Measurements from ENCODE around the gene ZBTB26. TPM values are rescaled to one million over a fixed set of nuclear protein-coding genes. Genes with fewer than 3 reads are reported as not detected.

The ZBTB26 gene
- total and polyA plus RNA-seq, 2 experiments from 2014 or later: 3.3 to 8.1 TPM

DNA sequence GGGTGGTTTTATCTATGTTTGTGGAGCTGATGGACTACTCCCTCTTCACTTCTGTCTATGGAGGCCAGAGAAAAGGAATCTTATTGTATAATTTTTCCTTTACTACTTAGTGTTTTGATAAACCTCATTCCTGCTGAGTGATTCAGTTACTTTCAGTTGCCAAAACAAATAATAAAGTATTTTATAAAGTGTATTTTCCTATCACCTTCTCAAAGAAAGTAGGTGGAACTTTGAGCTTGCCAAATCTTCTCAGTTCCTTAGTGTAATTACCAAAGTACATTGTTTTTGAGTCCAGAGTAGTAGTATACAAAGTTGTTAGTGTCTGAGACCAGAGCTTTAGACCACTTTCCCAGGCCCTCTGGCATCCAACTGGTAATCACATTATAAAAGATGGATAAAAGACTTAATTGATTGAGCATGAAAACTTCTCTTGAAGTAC is 23.0 kb upstream of the ZBTB26 start:
- Histone ChIP-seq H3K27me3 (no peaks in the 10 kb centered on the region), H3K9me3 (ENCODE audit: low read depth) (no peaks in the 10 kb centered on the region), H3K4me3 (no peak overlapping the region), H3K36me3 (peaks cover 3% of the 10 kb centered on the region), H3K4me1 (ENCODE audit: low read depth) (peaks cover 11% of the 10 kb centered on the region), H3K27ac (no peak overlapping the region)
- peak in 1 of 2 donors; percentile 66 for DNase-seq (ENCODE audit: low read depth in 1 of 2, low spot score in 1 of 2)
- TF ChIP-seq, protein P1, sequence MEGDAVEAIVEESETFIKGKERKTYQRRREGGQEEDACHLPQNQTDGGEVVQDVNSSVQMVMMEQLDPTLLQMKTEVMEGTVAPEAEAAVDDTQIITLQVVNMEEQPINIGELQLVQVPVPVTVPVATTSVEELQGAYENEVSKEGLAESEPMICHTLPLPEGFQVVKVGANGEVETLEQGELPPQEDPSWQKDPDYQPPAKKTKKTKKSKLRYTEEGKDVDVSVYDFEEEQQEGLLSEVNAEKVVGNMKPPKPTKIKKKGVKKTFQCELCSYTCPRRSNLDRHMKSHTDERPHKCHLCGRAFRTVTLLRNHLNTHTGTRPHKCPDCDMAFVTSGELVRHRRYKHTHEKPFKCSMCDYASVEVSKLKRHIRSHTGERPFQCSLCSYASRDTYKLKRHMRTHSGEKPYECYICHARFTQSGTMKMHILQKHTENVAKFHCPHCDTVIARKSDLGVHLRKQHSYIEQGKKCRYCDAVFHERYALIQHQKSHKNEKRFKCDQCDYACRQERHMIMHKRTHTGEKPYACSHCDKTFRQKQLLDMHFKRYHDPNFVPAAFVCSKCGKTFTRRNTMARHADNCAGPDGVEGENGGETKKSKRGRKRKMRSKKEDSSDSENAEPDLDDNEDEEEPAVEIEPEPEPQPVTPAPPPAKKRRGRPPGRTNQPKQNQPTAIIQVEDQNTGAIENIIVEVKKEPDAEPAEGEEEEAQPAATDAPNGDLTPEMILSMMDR (IDR thresholded peaks at IDR 0.05; ENCODE audit: low read depth, low read length): no peak

GRCh38 chr9:122951056-122951455 is 19.7 kb upstream of the ZBTB26 start:
- H3K27ac ChIP-seq: peak overlapping the region; percentile 68

DNA sequence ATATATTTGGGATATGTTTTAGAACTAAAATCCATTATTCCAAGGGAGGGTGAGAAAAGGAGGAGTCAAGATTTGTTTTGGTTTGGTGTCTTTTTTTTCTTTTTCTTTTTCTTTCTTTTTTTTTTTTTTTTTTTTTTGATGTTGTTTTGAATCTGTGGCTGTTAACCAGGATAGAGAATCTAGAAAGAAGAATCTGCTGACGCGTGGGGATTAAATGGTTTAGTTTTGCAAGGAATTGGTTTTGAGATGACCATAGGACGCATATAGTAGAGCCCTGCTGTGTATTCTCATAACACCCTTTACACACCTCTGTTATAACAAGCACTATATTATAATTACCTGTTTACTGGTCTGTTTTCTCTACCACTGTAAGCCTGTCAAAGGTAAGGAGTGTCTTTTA is 19.0 kb upstream of the ZBTB26 start:
- H3K4me3 ChIP-seq: no peak overlapping the region
- H3K4me1 ChIP-seq (ENCODE audit: low read depth): peaks cover 11% of the 10 kb centered on the region
- TF ChIP-seq, protein P1 (IDR thresholded peaks at IDR 0.05; ENCODE audit: low read depth, low read length): no peak
- H3K36me3 ChIP-seq: no peaks in the 10 kb centered on the region
- no peaks in the 10 kb centered on the region for H3K9me3 ChIP-seq (ENCODE audit: low read depth)
- H3K27ac ChIP-seq: peak overlapping the region; percentile 68
- no peaks in the 10 kb centered on the region for H3K27me3 ChIP-seq
- DNase-seq (ENCODE audit: low read depth in 1 of 2, low spot score in 1 of 2): no peak

More at GRCh38 chr9:122951056-122951455, 19.7 kb upstream of the ZBTB26 start:
- no peaks in the 10 kb centered on the region for H3K27me3 ChIP-seq
- no peaks in the 10 kb centered on the region for H3K9me3 ChIP-seq (ENCODE audit: low read depth)
- H3K4me3 ChIP-seq: no peak overlapping the region
- no peaks in the 10 kb centered on the region for H3K36me3 ChIP-seq
- TF ChIP-seq, protein P1 (IDR thresholded peaks at IDR 0.05; ENCODE audit: low read depth, low read length): no peak
- peaks cover 11% of the 10 kb centered on the region for H3K4me1 ChIP-seq (ENCODE audit: low read depth)
- DNase-seq (ENCODE audit: low read depth in 1 of 2, low spot score in 1 of 2): no peak

DNA sequence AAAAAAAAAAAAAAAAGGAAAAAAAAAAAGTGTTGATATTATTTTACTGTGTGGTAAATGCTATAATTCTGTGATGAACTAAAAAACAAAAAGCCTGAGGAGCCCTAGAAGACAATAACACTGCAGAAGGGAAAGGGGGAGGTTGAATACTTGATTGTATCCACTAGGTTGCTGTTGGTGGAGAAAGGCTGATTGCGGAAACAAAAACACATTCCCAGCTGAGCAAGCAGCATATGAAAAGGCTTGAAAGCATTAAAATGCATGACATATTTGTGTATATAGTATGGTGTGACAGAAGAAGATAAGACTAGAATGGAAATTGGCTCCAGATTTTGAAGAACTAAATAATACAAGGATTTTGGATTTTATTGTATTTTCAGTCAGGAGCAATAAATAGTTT is 18.4 kb upstream of the ZBTB26 start:
- H3K4me3 ChIP-seq: no peak overlapping the region
- peaks cover 11% of the 10 kb centered on the region for H3K4me1 ChIP-seq (ENCODE audit: low read depth)
- no peaks in the 10 kb centered on the region for H3K36me3 ChIP-seq
- no peak overlapping the region for H3K27ac ChIP-seq
- H3K27me3 ChIP-seq: no peaks in the 10 kb centered on the region
- DNase-seq (ENCODE audit: low read depth in 1 of 2, low spot score in 1 of 2): peak in 1 of 2 donors; percentile 32
- no peaks in the 10 kb centered on the region for H3K9me3 ChIP-seq (ENCODE audit: low read depth)
- TF ChIP-seq, protein P1 (IDR thresholded peaks at IDR 0.05; ENCODE audit: low read depth, low read length): no peak

GRCh38 chr9:122948313-122948712 is 17.0 kb upstream of the ZBTB26 start:
- Histone ChIP-seq H3K36me3 (no peaks in the 10 kb centered on the region), H3K4me3 (no peak overlapping the region), H3K9me3 (ENCODE audit: low read depth) (no peaks in the 10 kb centered on the region), H3K4me1 (ENCODE audit: low read depth) (peaks cover 11% of the 10 kb centered on the region), H3K27ac (no peak overlapping the region), H3K27me3 (no peaks in the 10 kb centered on the region)
- TF ChIP-seq, protein P1 (IDR thresholded peaks at IDR 0.05; ENCODE audit: low read depth, low read length): no peak
- no peak for DNase-seq (ENCODE audit: low read depth in 1 of 2, low spot score in 1 of 2)

Data from cardiac muscle cell (in vitro differentiated cells and primary cell).